GM20431 (cell line): ENCODE results near the gene NKX1-2.

Source experiments
- in situ Hi-C: fragments of 300-500 bp; cut with MseI, MboI; formaldehyde crosslinking; loops from one replicate; pipeline ENCODE4 v1.15.0; 2020; ENCODE audit warnings: low sequenced_read_pairs; ENCODE audit not compliant: unreplicated experiment

The NKX1-2 gene

GRCh38 chr10:124476043-124476725, 26.3 kb upstream of the NKX1-2 start:
- in situ Hi-C loops: no loop called here

GRCh38 chr10:124474514-124475070, 24.8 kb upstream of the NKX1-2 start:
- in situ Hi-C loops: no loop called here

GRCh38 chr10:124473070-124473469, 23.2 kb upstream of the NKX1-2 start:
- in situ Hi-C loops: no loop called here

- in situ Hi-C loops: no loop called here
Observed at GRCh38 chr10:124472071-124472470, 22.2 kb upstream of the NKX1-2 start.

- in situ Hi-C loops: no loop called here
Observed at GRCh38 chr10:124470544-124471434, 21.0 kb upstream of the NKX1-2 start.

- in situ Hi-C loops: no loop called here
Observed at GRCh38 chr10:124469956-124470484, 20.2 kb upstream of the NKX1-2 start.

GRCh38 chr10:124468624-124469023, 18.8 kb upstream of the NKX1-2 start:
- in situ Hi-C loops: no loop called here

GRCh38 chr10:124467165-124467564, 17.3 kb upstream of the NKX1-2 start:
- in situ Hi-C loops: no loop called here

- in situ Hi-C loops: no loop called here
Observed at GRCh38 chr10:124465777-124466488, 16.1 kb upstream of the NKX1-2 start.

GRCh38 chr10:124465003-124465776, 15.4 kb upstream of the NKX1-2 start:
- in situ Hi-C loops: no loop called here

GRCh38 chr10:124464028-124464965, 14.5 kb upstream of the NKX1-2 start:
- in situ Hi-C loops: no loop called here

GRCh38 chr10:124462348-124462695, 12.5 kb upstream of the NKX1-2 start:
- in situ Hi-C loops: no loop called here

GRCh38 chr10:124461642-124462347, 12.0 kb upstream of the NKX1-2 start, which contains the start of gene LHPP:
Gene LHPP, plus strand, starts transcription at chr10:124461823. Its CDS starts 40 bp downstream, at chr10:124461863.
- in situ Hi-C loops: no loop called here

- in situ Hi-C loops: no loop called here
Observed at GRCh38 chr10:124460144-124460543, 10.3 kb upstream of the NKX1-2 start.

GRCh38 chr10:124459395-124459794, 9.6 kb upstream of the NKX1-2 start:
- in situ Hi-C loops: no loop called here

GRCh38 chr10:124458889-124459288, 9.1 kb upstream of the NKX1-2 start:
- in situ Hi-C loops: no loop called here

- in situ Hi-C loops: no loop called here
Observed at GRCh38 chr10:124458473-124458872, 8.6 kb upstream of the NKX1-2 start.

GRCh38 chr10:124455441-124455840, 5.6 kb upstream of the NKX1-2 start:
- in situ Hi-C loops: no loop called here
